Testis (tissue), 3 donors: Measurements from ENCODE around the gene CFHR4. TPM values are rescaled to one million over a fixed set of nuclear protein-coding genes. Genes with fewer than 3 reads are reported as not detected.
"Not testable (repeated sequence)": the region's sequence is repeated elsewhere in the genome, so short reads cannot be mapped to it uniquely, and the experiment has no call there.

ENCODE experiments used
- DNase-seq: peaks from one replicate; pipeline ENCODE4 v3.0.0-alpha.2; 2019
- H3K27ac ChIP-seq, 2 donors: fragments of 200-600 bp; sonication (generic); one replicate each; pipeline ENCODE4 v1.5.1; 2019
- H3K27me3 ChIP-seq: fragments of 200-600 bp; sonication (generic); one replicate; pipeline ENCODE4 v1.5.1; 2019
- H3K36me3 ChIP-seq: fragments of 200-600 bp; sonication (generic); one replicate; pipeline ENCODE4 v1.5.1; 2017; ENCODE audit warnings: low read depth; ENCODE audit errors: missing control alignments
- H3K4me1 ChIP-seq: fragments of 200-600 bp; sonication (generic); one replicate; pipeline ENCODE4 v1.5.1; 2019
- H3K4me3 ChIP-seq, 2 donors: fragments of 200-600 bp; sonication (generic); one replicate each; pipeline ENCODE4 v1.5.1; 2017 to 2019
- H3K9me3 ChIP-seq: fragments of 200-600 bp; sonication (generic); one replicate; pipeline ENCODE4 v1.5.1; 2017
- POLR2A ChIP-seq: fragments of 450-650 bp; IDR thresholded peaks from one replicate; pipeline ENCODE4 v1.6.1; 2017; ENCODE audit warnings: antibody characterized with exemption, mild to moderate bottlenecking, moderate library complexity
- WGBS, 2 donors: methylation state at CpG; one replicate each; pipeline ENCODE4 v1.1.5; 2018; 5-methylcytosine and 5-hydroxymethylcytosine counted together
- intact Hi-C: fragments of 100-400 bp; cut with DNase I; formaldehyde crosslinking; loops from one replicate; pipeline ENCODE4 v1.15.1; 2023; ENCODE audit warnings: low total_unique reads
- polyA plus RNA-seq: library from polyadenylated mRNA; stranded (reverse); fragments of 350-450 nt; fragmentation: Illumina TruSeq; extraction: RNeasy Lipid Tissue Mini Kit (QIAGEN cat#74804); gene quantifications from one replicate; pipeline ENCODE4 v1.2.3, GENCODE V29; 2014; ENCODE audit warnings: low read depth, low replicate concordance; ENCODE audit not compliant: insufficient read depth
- total RNA-seq, 2 donors: library from RNA; depleted of rRNA; stranded (reverse); fragments of >200 nt; gene quantifications; one replicate each; pipeline ENCODE4 v1.2.3, GENCODE V29; 2016
- TF ChIP-seq, protein P1 (sequence below), 3 experiments: fragments of 450-650 bp in 2 of 3; fragments of 200-600 bp in 1 of 3; sonication (generic) in 1 of 3; IDR thresholded peaks; one replicate each; pipeline ENCODE4 v1.5.1; 2016 to 2019; ENCODE audit warnings: antibody characterized with exemption in 3 of 3, mild to moderate bottlenecking in 2 of 3, moderate library complexity in 1 of 3

Gene CFHR4
- total and polyA plus RNA-seq, 3 donors from 2014 or later: 0.25 TPM; not detected in 2

DNA sequence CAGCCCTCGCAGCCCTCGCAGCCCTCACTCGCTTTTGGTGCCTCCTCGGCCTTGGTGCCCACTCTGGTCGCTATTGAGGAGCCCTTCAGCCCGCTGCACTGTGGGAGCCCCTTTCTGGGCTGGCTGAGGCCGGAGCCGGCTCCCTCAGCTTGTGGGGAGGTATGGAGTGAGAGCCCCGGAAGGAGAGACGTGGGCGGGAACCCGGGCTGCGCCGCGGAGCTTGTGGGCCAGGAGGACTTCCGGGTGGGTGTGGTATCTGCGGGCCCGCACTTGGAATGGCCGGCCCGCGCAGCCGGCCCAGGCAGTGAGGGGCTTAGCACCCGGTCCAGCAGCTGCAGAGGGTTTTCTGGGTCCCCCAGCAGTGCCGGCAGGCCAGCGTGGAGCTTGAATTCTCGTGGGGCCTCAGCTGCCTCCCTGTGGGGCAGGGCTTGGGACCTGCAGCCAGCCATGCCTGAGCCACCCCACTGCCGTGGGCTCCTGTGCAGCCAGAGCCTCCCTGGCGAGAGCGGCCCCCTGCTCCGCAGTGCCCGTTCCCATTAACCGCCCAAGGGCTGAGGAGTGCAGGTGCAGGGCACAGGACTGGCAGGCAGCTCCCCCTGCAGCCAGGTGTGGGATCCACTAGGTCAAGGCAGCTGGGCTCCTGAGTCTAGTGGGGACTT, 45.8 kb downstream of the CFHR4 start:
- H3K4me1 ChIP-seq: no peaks in the 10 kb centered on the region
- no peaks in the 10 kb centered on the region for H3K36me3 ChIP-seq
- 77 to 83% methylated on average over 10 to 23 of the region's 32 CpGs for WGBS, 2 donors
- H3K27ac ChIP-seq: no peak overlapping the region
- H3K9me3 ChIP-seq: no peaks in the 10 kb centered on the region
- H3K27me3 ChIP-seq: no peaks in the 10 kb centered on the region
- peak overlapping the region; percentile 26 to 44 for H3K4me3 ChIP-seq
- DNase-seq: peak; percentile 47
- intact Hi-C loops: no loop called here
- no peak for TF ChIP-seq POLR2A
- TF ChIP-seq, protein P1, sequence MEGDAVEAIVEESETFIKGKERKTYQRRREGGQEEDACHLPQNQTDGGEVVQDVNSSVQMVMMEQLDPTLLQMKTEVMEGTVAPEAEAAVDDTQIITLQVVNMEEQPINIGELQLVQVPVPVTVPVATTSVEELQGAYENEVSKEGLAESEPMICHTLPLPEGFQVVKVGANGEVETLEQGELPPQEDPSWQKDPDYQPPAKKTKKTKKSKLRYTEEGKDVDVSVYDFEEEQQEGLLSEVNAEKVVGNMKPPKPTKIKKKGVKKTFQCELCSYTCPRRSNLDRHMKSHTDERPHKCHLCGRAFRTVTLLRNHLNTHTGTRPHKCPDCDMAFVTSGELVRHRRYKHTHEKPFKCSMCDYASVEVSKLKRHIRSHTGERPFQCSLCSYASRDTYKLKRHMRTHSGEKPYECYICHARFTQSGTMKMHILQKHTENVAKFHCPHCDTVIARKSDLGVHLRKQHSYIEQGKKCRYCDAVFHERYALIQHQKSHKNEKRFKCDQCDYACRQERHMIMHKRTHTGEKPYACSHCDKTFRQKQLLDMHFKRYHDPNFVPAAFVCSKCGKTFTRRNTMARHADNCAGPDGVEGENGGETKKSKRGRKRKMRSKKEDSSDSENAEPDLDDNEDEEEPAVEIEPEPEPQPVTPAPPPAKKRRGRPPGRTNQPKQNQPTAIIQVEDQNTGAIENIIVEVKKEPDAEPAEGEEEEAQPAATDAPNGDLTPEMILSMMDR (IDR thresholded peaks at IDR 0.05): no peak

DNA sequence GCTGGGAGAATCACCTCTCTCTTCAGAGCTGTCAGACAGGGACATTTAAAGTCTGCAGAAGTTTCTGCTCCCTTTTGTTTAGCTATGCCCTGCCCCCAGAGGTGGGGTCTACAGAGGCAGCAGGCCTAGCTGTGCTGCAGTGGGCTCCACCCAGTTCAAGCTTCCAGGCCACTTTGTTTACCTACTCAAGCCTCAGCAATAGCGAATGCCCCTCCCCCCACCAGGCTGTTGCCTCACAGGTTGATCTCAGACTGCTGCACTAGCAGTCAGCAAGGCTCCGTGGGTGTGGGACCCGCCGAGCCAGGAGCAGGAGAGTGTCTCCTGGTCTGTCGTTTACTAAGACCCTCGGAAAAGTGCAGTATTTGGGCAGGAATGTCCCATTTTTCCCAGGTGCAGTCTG, 53.6 kb downstream of the CFHR4 start:
- H3K9me3 ChIP-seq, H3K4me3 ChIP-seq, intact Hi-C loops, H3K27me3 ChIP-seq, H3K4me1 ChIP-seq, DNase-seq, H3K27ac ChIP-seq, H3K36me3 ChIP-seq: not testable (repeated sequence)
- 88 to 96% methylated on average over 5 to 6 of the region's 6 CpGs for WGBS, 2 donors

DNA sequence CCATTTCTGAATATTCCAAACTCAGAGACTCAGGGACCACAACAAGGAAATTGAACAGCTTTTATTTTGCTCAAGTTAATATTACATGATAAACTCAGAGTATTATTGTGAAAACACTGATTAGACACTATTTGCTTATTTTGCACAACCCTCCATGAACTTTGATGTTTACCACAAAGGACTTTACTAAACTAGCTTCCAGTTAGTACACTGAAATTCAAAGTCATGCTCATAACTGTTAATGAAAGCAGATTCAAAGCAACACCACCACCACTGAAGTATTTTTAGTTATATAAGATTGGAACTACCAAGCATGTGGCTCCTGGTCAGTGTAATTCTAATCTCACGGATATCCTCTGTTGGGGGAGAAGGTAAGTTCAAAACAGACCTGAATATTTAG, 55.7 kb downstream of the CFHR4 start, which contains the start of gene CFHR2:
CFHR2 (plus strand) TSS at position 171 of the 400 bp plus-strand sequence; CDS start at position 314, 143 bp downstream.
- intact Hi-C loops, H3K36me3 ChIP-seq, H3K27ac ChIP-seq, H3K9me3 ChIP-seq, H3K27me3 ChIP-seq, H3K4me1 ChIP-seq, H3K4me3 ChIP-seq, DNase-seq: not testable (repeated sequence)
- no CpG with 5 or more reads among the region's 1 CpG for WGBS, 2 donors

DNA sequence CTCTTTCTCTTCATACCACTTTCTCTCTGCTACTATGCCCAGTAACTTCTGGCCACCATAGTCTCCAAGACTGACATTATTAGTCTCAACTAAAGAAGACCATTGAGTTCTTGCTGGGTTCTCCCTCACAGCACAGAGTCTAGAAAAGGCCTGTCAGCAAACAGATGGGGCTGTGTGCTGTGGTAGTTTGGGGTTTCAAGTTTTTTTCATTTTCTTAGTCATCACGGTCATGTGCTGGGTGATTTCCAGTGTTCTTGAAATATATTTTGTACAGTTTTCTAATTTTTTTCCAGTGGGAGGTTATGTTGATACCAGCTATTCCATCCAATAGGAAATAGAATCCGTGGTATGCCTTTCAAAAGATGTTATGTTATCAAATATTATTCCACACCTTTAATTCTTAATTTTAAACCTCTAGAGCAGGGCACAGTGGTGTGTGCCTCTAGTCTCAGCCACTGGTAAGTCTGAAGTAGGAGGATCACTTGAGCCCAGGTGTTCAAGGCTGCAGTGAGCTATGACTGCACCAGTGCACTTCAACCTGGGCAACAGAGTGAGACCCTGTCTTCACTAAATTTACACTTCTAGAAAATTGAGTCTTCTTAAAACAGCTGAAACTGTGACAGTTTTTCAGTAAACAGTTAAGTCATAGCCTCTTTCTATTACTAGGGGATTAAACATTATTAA, 64.0 kb downstream of the CFHR4 start:
- no peaks in the 10 kb centered on the region for H3K4me1 ChIP-seq
- TF ChIP-seq, protein P1 (IDR thresholded peaks at IDR 0.05): no peak
- no peak for TF ChIP-seq POLR2A
- no peak overlapping the region for H3K27ac ChIP-seq
- no peak for DNase-seq
- no peaks in the 10 kb centered on the region for H3K27me3 ChIP-seq
- H3K36me3 ChIP-seq: no peaks in the 10 kb centered on the region
- no peak overlapping the region for H3K4me3 ChIP-seq
- intact Hi-C loops: no loop called here
- 72 to 88% methylated on average over 2 of the region's 2 CpGs for WGBS, 2 donors
- no peaks in the 10 kb centered on the region for H3K9me3 ChIP-seq

DNA sequence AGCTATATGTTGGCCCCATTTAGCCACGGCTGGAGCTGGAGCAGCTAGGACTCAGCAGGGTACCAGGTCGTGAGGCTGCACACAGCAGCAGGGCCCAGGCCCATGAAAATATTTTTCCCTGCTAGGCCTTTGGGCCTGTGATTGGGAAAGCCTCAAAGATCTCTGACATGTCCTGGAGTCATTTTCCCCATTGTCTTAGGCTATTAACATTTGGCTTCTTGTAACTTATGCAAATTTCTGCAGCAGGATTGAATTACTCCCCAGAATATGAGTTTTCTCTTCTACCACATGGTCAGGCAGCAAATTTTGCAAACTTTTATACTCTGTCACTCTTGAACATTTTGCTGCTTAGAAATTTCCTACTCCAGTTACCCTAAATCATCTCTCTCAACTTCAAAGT, 66.9 kb downstream of the CFHR4 start:
- 74 to 94% methylated on average over 2 of the region's 2 CpGs for WGBS, 2 donors
- Histone ChIP-seq H3K9me3 (no peaks in the 10 kb centered on the region), H3K27ac (no peak overlapping the region), H3K4me3 (no peak overlapping the region), H3K36me3 (no peaks in the 10 kb centered on the region), H3K4me1 (no peaks in the 10 kb centered on the region), H3K27me3 (no peaks in the 10 kb centered on the region)
- TF ChIP-seq, protein P1 (IDR thresholded peaks at IDR 0.05): no peak
- no peak for TF ChIP-seq POLR2A
- intact Hi-C loops: no loop called here
- DNase-seq: no peak
